ENCODE data around the gene IGF2BP1.

The IGF2BP1 gene

GRCh38 chr17:48997103-48997826 lies at the start of gene IGF2BP1:
Gene IGF2BP1 (plus strand): TSS chr17:48997385. CDS start chr17:48997746, 361 bp downstream.
- DNase-seq, result peak in 1 of 2 donors; percentile 37

GRCh38 chr17:48951572-48951971 lies 45.6 kb upstream of the IGF2BP1 start:
- DNase-seq, result no peak

DNA sequence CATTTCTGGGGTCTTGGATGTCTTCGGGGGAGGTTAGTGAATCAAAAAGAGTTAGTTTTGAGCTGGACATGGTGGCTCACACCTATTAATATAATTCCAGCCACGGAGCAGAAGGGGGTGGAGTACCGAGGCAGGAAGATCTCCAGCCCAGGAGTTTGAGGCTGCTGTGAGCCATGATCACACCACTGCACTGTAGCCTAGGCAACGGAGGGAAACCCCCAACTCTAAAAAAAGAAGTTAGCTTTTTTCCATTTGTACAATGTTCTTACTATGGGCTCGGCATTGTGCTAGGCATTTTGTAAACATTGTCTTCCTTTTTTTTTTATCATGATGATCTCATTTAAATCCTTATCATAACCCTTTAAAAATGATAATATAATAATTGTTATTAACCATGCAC lies 44.3 kb upstream of the IGF2BP1 start:
- DNase-seq, result no peak

DNA sequence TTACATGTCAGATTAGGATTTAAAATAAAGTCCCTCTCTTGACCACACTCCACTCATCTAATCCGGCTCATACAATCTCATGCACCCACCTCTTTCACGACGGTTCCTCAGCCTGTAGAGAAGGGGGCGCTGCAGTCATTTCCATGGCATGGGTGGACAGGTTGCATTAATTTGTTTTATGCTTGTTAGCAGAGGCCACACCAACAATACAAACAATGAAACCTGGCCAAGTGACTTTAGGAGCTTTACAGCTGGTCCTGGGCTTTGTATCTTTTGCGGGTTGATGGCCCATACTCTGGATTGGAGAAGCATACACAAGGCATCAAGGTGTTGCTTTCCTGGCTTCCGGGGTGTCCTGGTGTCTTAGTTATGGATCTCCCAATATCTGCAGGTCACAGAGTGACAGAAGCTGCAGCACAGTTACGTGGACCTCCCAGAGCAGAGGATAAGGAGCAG lies 42.9 kb upstream of the IGF2BP1 start:
- DNase-seq, result no peak

DNA sequence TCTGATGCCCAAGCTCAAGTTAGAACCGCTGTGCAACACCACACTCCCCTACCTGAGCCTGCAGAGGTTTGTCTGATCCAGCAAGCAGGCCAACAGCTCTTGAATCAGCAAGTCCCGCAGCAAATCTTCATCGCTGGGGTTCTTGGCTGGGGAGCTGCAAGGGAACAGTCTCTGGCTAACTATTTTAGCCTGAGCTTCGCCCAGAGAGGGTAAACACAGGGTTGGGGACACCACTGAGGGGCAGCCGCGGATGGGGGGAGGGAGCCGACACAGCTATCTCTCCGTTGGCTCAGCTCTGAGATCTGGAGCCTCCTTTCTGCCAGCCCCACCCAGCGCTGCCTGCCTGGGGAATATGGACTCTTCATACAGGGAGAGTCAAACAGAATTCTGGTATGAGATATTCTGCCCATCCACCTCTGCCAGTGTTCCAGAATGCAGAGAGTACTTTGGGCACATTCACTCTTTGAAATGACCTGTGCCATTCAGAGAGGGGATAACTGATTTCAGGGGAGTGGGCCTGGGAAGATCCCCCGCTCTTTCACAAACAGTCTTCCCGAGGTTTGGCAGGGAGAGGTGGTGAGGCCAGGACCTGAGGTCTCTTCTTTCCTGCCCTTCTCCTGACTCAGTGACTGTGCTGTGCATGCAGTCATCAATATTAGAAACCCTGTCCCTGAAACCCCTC lies 36.2 kb upstream of the IGF2BP1 start:
- DNase-seq, result no peak

- DNase-seq, result no peak
Measured at GRCh38 chr17:48961516-48962233, 35.5 kb upstream of the IGF2BP1 start.

- DNase-seq, result no peak
Measured at GRCh38 chr17:48970224-48970623, 27.0 kb upstream of the IGF2BP1 start.

GRCh38 chr17:48970865-48971687 lies 26.1 kb upstream of the IGF2BP1 start:
- no peak for DNase-seq

DNA sequence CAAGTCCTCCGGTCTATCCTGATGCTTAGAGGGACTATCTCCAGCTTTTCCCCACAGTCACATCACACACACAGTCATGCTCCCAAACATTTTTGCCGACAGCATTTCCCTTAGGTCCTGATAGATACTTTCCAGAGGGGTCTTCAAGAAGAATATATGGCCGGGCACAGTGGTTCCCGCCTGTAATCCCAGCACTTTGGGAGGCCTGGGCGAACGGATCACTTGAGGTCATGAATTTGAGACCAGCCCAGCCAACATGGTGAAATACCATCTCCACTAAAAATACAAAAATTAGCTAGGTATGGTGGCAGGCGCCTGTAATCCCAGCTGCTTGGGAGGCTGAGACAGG lies 24.5 kb upstream of the IGF2BP1 start:
- no peak for DNase-seq

DNA sequence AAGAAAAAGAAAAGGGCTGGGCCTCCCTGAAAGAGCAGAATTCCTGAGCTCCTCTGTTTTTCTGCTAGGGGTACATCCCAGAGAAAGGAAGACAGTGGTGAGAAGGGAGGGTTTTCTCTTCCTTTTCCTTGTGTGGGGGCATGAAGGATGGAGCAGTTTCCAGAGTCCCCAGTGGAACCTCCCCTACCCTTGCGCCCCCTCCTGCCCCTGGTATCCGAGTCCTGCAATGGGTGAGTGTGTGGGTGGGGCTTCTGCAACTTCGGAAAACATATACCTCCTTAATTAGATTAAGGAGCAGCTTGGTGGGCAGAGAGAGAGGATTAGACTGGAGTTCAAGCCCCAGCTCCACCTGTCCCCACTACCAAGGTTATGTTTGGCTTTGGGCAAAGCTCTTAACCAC lies 23.4 kb upstream of the IGF2BP1 start:
- no peak for DNase-seq

GRCh38 chr17:48981927-48982539 lies 15.2 kb upstream of the IGF2BP1 start:
- no peak for DNase-seq

DNA sequence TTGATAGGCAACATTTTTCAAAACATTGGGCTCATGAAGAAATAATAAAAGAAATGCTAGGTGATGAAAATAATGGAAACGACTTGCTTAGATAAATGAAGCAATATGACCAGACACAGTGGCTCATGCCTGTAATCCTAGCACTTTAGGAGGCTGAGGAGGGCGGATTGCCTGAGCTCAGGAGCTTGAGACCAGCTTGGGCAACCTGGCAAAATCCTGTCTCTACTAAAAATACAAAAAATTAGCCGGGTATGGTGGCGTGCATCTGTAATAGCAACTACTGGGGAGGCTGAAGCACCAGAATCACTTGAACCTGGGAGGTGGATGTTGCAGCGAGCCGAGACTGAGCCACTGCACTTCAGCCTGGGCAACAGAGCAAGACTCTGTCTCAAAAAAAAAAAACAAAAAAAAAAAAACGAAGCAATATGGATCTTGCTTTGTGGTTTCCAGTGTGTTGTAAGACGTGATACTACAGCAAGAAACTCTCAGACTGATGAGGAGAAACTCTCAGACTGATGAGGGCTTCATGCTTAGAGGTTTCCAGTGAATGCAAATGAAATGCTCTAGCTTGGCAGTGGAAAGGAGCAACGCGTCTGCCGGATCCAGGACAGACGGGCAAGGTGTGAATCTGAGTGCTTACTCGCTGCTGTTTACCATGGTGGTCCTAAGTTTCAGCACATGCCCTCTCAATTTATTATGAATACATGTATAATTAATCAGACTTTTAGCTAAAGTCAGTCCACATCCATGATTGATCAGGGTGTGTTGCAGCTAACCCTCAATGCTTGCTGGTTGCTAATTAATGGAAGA lies 11.5 kb upstream of the IGF2BP1 start:
- no peak for DNase-seq

- DNase-seq, result no peak
Measured at GRCh38 chr17:48989100-48989499, 8.1 kb upstream of the IGF2BP1 start.

DNA sequence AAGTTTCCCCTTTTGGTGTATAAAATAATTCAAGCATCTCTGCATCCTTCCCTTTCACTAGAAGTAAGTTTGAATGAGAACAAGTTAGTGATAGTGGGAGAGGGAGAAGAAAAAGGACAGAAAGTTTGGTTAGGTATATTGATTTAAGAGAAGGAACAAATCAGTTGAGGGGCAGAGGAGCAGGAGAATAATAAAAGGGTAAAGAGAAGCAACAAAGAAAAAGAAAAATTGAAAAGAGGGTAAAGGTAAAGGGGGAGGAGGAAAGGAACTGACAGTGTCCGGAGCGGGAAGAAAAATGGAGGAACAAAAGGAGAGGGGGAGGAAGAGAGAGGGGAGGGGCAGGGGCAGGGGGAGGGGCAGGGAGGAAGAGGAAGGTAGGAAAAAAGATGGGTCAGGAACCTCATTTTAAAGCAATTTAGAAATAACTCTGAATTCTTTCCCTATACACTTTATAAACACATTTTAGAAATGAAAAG lies 6.3 kb upstream of the IGF2BP1 start:
- no peak for DNase-seq

GRCh38 chr17:48992444-48992843 lies 4.7 kb upstream of the IGF2BP1 start:
- DNase-seq, result no peak

DNA sequence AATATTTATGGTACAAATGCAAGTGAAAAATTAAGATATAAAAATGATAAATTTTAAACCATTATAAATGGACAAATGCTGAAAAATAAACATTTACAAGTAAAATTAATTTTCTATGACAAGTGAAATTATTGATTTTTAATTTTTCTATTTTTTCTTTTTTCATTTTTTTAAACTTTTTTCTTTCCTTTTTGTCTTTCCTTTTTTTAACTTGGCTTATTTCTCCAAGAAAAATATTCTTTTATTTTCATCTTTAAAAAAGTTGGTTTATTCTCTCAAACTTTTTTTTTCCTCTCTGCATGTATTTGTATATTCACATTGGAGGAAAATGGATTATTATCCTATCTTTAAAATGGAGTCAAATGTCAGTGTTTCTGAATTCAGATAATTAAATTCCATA lies 3.9 kb upstream of the IGF2BP1 start:
- no peak for DNase-seq

DNA sequence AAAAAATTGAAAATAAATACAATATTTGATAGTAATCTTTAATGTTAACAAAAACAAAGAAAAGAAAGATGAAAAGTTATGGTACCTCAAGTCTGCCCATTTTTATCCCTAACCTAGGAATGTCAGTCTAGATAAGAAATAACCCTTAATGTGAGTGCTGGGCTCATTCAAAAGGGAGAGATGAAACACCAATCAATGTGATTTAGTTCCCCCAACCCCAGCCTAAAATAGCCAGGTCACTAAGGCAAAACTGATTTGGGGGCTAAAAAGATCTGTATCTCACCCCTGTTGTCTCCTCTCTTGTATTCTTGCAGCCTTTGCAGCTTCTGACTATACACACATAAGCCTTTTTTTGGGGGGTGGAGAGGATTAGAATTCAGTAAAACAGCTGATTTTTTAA lies 3.2 kb upstream of the IGF2BP1 start:
- DNase-seq, result no peak

GRCh38 chr17:48994549-48995303 lies 2.5 kb upstream of the IGF2BP1 start:
- no peak for DNase-seq

- DNase-seq, result no peak
Measured at GRCh38 chr17:48995304-48995973, 1.7 kb upstream of the IGF2BP1 start.

Data from bone marrow (tissue), 2 donors.